Breast epithelium (tissue), 4 donors: ENCODE results near the gene DRC3. TPM values are rescaled to one million over a fixed set of nuclear protein-coding genes. Genes with fewer than 3 reads are reported as not detected.

Experiments
- DNase-seq, 2 donors: peaks; one replicate each; pipeline ENCODE4 v3.0.0-alpha.2; 2019; ENCODE audit warnings: low spot score in 2 of 2
- H3K27ac ChIP-seq, 2 donors: fragments of 200-600 bp; sonication (generic) in 1 of 2; one replicate each; pipeline ENCODE4 v1.5.1; 2016 to 2019; ENCODE audit warnings: mild to moderate bottlenecking in 1 of 2
- H3K27me3 ChIP-seq, 2 donors: fragments of 200-600 bp; sonication (generic) in 1 of 2; one replicate each; pipeline versions ENCODE4 v1.5.1 to v1.6.0; 2017 to 2019; ENCODE audit warnings: control low read depth in 1 of 2, mild to moderate bottlenecking in 1 of 2
- H3K36me3 ChIP-seq: fragments of 200-600 bp; one replicate; pipeline ENCODE4 v1.5.1; 2019
- H3K4me1 ChIP-seq, 2 donors: fragments of 200-600 bp; sonication (generic); one replicate each; pipeline ENCODE4 v1.5.1; 2016 to 2019; ENCODE audit warnings: control low read depth in 1 of 2
- H3K4me3 ChIP-seq, 3 donors: fragments of 200-600 bp; sonication (generic); 1 replicate in 2 of 3; 2 replicates in 1 of 3; pipeline ENCODE4 v1.5.1; 2016 to 2019; ENCODE audit warnings: mild to moderate bottlenecking in 3 of 3, moderate library complexity in 2 of 3
- H3K9me3 ChIP-seq, 2 donors: fragments of 200-600 bp; sonication (generic) in 1 of 2; one replicate each; pipeline ENCODE4 v1.5.1; 2016 to 2019; ENCODE audit warnings: control low read depth in 1 of 2
- POLR2A ChIP-seq: fragments of 450-650 bp; IDR thresholded peaks from one replicate; pipeline ENCODE4 v1.6.1; 2016; ENCODE audit warnings: antibody characterized with exemption, mild to moderate bottlenecking, moderate library complexity
- POLR2AphosphoS5 ChIP-seq, 3 donors: sonication (generic); formaldehyde crosslinking; IDR thresholded peaks; one replicate each; pipeline ENCODE4 v1.6.1; 2017; ENCODE audit warnings: antibody characterized with exemption in 3 of 3
- intact Hi-C: fragments of 100-400 bp; cut with DNase I; formaldehyde crosslinking; loops from one replicate; pipeline ENCODE4 v1.15.1; 2023; ENCODE audit warnings: low total_unique reads
- total RNA-seq, 3 donors: library from RNA; depleted of rRNA; stranded (reverse); fragments of >200 nt; gene quantifications; one replicate each; pipeline ENCODE4 v1.1.0, GENCODE V29; 2016
- TF ChIP-seq, protein P1 (sequence below), 3 donors: fragments of 450-650 bp; IDR thresholded peaks; one replicate each; pipeline ENCODE4 v1.5.1; 2016 to 2017; ENCODE audit warnings: antibody characterized with exemption in 3 of 3, mild to moderate bottlenecking in 3 of 3, moderate library complexity in 3 of 3

The DRC3 gene
- total RNA-seq, 3 donors from 2014 or later: 0.96 to 18.0 (median 10.5) TPM

DNA sequence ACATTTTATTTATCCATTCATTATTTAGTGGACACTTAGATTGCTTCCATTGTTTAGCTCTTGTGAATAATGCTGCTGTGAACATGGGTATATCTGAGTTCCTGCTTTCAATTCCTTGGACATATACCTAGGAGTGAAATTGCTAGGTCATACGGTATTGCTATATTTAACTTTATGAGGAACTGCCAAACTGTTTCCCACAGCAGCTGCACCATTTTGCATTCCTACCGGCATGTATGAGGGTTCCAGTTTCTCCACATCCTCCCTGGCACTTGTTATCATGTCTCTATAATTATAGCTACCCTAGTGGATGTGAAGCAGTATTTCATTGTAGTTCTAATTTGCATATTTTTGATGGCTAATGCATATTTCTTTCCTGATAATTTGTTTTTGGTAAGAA is 91.4 kb downstream of the DRC3 start:
- TF ChIP-seq, protein P1, sequence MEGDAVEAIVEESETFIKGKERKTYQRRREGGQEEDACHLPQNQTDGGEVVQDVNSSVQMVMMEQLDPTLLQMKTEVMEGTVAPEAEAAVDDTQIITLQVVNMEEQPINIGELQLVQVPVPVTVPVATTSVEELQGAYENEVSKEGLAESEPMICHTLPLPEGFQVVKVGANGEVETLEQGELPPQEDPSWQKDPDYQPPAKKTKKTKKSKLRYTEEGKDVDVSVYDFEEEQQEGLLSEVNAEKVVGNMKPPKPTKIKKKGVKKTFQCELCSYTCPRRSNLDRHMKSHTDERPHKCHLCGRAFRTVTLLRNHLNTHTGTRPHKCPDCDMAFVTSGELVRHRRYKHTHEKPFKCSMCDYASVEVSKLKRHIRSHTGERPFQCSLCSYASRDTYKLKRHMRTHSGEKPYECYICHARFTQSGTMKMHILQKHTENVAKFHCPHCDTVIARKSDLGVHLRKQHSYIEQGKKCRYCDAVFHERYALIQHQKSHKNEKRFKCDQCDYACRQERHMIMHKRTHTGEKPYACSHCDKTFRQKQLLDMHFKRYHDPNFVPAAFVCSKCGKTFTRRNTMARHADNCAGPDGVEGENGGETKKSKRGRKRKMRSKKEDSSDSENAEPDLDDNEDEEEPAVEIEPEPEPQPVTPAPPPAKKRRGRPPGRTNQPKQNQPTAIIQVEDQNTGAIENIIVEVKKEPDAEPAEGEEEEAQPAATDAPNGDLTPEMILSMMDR (IDR thresholded peaks at IDR 0.05): no peak
- no peak for TF ChIP-seq POLR2AphosphoS5 (IDR thresholded peaks at IDR 0.05)
- no peak for TF ChIP-seq POLR2A
- intact Hi-C loops: no loop called here
- Histone ChIP-seq H3K4me3 (no peak overlapping the region), H3K9me3 (no peaks in the 10 kb centered on the region), H3K27me3 (no peaks in the 10 kb centered on the region), H3K27ac (no peak overlapping the region), H3K36me3 (no peaks in the 10 kb centered on the region), H3K4me1 (no peaks in the 10 kb centered on the region)
- no peak for DNase-seq

DNA sequence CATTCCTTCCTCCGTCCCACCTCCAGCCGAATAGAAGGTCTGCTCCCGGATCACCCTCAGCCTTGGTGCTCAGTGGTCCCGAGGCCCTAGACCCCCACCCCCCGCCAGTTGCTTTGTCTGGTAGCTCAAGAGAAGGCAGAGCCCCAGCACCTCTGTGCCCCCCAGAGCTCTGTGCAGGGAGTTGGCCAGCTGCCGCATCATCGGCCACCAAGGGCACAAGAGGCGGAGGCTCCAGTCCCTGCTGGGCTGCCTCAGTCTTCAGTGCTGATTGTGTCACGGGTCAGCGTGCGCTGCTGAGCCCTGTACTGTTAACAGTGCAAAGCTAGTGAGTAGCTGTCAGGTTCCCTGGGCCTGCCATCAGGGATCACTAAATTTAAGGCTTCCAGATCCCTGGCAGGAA is 92.9 kb downstream of the DRC3 start:
- Histone ChIP-seq H3K4me1 (no peaks in the 10 kb centered on the region), H3K4me3 (no peak overlapping the region), H3K27ac (no peak overlapping the region), H3K9me3 (no peaks in the 10 kb centered on the region), H3K27me3 (no peaks in the 10 kb centered on the region), H3K36me3 (no peaks in the 10 kb centered on the region)
- intact Hi-C loops: no loop called here
- DNase-seq: no peak
- no peak for TF ChIP-seq POLR2A
- TF ChIP-seq, protein P1 (IDR thresholded peaks at IDR 0.05): no peak
- no peak for TF ChIP-seq POLR2AphosphoS5 (IDR thresholded peaks at IDR 0.05)

Other genes with a start within 250 kb of the DRC3 start
- gene SREBF1, start 135.9 kb upstream of the DRC3 start, total RNA-seq: 100 to 1,000 TPM in 1 of 3 donors, 10 to 100 TPM in 2; 39.0 to 119 (median 81.3) TPM
- 10 to 100 TPM; 32.3 to 39.1 (median 36.4) TPM for gene TOM1L2, start 462 bp upstream of the DRC3 start, total RNA-seq
- 10 to 100 TPM; 12.9 to 15.7 (median 13.0) TPM for gene ATPAF2, start 66.3 kb downstream of the DRC3 start, total RNA-seq
- 10 to 100 TPM; 11.1 to 23.8 (median 12.1) TPM for gene GID4, start 66.5 kb downstream of the DRC3 start, total RNA-seq
- 10 to 100 TPM; 36.4 to 42.0 (median 40.3) TPM for gene DRG2, start 115.1 kb downstream of the DRC3 start, total RNA-seq
- 1 to 10 TPM; 1.2 to 2.9 (median 2.2) TPM for gene MYO15A, start 135.9 kb downstream of the DRC3 start, total RNA-seq
- gene ALKBH5, start 211.0 kb downstream of the DRC3 start, total RNA-seq: 10 to 100 TPM; 80.0 to 90.0 (median 82.3) TPM